ENCODE measurements around the gene KLHL10.

- TF ChIP-seq POLR2AphosphoS5 (IDR thresholded peaks at IDR 0.05; ENCODE audit: borderline replicate concordance, low read depth, low read length) = no peak
- no peak for TF ChIP-seq FOXP2 (optimal IDR thresholded peaks at IDR 0.05; ENCODE audit: control extremely low read depth, extremely low read length, insufficient read depth)
- TF ChIP-seq EZH2 (IDR thresholded peaks at IDR 0.05) = no peak
Observed at GRCh38 chr17:41871789-41872188, 34.2 kb downstream of the KLHL10 start.
